NCI-H524 (cell line): ENCODE measurements around the gene DCTN4.
"Not testable (repeated sequence)": the region's sequence is repeated elsewhere in the genome, so short reads cannot be mapped to it uniquely, and the experiment has no call there.

Experiments
- DNase-seq, 2 experiments: peaks; one replicate each; lab custom pipeline; 2025; lab: John Stamatoyannopoulos, UW

The DCTN4 gene

DNA sequence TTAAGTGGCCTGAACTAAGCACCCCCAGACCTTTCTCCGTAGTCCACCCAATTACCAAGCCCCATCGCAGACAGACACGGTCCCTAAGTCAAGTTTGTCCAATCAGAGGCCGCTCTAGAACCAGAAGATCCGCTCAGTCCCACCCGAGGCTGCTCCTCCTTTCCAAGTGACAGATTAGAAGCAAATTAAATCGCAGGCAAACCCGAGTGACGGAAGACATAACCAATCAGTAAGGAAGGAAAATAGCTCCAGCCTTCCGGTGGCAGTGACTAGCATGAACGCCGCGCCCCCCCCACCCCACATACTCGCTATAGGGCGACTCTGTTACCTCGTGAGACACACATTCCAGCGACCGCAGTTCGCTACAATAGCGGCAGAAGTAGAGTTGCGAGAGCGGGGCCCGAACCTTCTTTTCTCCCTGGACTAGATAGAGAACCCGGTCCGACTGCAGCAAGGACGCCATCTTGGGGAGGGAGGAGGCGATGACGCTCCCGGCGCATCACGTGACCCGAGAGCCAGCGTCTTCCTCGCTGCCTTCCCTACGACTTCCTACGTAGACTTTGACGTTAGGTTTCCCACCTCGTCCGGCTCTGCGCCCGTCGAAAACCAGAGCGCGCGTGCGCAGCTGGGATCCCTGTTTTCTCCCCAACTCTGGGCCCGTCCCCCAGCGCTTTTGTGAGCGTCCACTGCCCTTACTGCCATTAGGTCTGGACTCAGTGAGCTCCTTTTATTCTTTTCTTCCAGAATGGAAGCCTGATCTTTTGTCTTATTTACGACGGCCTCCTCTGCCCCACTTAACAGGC is at the start of gene DCTN4:
Gene DCTN4, minus strand, starts transcription at position 487 of the 803 bp plus-strand sequence. Its CDS starts 24 bp downstream, at position 463.
- DNase-seq = peak; percentile 96 to 98

DNA sequence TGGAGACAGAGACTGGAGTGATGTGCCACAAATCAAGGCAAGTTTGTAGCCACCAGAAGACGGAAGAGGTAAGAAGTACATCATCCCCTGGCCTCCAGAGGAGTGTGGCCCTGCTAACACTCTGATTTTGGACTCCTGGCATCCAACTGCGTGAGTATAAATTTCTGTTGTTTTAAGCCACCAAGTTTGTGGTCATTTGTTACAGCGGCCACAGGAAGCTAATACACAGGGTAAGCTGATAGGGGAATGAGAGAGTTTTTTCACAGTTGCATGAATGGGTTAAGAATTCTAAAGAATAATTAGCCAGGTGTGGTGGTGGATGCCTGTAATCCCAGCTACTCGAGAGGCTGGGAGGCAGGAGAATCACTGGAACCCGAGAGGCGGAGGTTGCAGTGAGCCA is 45.6 kb upstream of the DCTN4 start:
- DNase-seq = no peak

DNA sequence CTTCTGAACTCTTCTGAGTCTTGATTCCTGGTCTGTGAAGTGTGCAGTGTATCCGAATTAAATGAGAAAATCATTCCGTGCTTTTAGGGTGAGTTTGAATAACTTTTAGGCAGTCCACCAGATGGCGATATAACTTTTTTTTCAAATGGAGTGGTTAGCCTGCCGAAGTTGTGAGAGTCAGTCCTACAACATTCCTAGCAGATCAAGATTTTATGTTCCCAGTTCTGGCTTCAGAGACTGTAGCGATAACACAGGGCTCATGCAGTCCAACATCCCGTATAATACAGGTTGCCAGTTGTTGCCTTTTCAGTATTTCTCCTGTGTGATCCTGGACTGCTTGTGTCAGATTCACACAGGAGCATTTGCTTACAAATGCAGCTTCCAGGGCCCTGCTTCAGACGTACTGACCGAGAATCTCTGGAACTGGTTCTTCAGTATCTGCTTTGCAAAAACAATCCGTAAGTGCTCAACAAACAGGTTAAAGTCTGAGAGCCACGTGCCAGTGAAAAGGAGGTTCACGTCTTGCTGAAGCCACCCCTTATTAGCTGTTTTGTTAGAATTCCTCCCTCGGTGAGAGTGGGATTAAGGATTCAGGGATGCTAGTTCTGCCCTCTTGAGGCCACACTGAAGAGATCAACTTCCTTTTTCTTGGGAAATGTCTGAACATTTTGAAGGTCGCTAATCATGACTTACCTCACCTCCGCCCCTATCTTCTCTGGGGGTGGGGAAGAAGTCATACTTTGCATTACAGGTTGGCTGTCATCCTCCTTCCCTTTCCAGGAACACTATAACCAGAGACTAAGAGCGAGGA is 42.5 kb upstream of the DCTN4 start:
- DNase-seq = peak; percentile 50 to 68

DNA sequence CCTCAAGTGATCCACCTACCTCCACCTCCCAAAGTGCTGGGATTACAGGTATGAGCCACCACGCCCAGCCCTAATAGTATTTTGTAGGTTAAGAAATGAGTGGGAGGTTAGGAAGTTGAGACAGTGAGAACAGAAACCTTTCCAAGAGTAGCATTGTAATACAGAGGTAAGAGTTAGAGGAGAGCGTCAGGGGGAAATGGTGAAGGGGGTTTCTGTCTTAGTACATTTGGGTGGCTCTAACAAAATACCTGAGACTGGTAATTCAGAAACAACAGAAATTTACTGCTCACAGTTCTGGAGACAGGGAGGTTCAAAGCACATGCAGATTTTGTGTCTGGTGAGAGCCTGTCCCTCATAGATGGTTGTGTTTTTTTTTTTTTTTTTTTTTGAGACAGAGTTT is 38.6 kb upstream of the DCTN4 start:
- DNase-seq = no peak

DNA sequence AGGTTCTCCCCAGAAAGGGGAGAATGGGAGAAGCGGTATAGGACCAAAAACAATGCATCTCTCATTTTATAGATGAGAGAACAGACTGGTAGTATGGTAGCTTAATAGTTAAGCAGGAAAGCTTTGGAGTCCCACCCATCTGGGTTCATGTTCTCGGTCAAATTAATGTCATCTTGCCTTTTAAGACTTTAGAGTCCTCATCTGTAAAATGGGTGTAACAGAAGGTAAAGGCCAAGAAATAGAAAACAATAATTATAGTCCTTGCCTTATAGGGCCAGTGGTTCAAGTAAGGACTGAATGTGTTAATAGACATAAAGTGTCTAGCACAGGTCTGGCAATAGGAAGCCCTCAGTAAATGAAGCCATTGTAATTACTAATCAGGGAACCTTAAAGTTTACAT is 36.1 kb upstream of the DCTN4 start:
- DNase-seq = no peak

DNA sequence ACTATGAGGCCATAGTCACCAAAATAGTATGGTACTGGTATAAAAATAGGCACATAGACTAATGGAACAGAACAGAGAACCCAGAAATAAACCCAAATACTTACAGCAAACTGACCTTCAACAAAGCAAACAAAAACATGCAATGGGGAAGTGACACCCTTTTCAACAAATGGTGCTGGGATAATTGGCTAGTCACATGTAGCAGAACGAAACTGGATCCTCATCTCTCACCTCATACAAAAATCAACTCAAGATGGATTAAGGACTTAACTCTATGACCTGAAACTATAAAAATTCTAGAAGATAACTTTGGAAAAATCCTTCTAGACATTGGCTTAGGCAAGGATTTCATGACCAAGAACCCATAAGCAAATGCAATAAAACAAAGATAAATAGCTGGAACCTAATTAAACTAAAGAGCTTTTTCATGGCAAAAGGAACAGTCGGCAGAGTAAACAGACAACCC is 34.6 kb upstream of the DCTN4 start:
- not testable (repeated sequence) for DNase-seq

DNA sequence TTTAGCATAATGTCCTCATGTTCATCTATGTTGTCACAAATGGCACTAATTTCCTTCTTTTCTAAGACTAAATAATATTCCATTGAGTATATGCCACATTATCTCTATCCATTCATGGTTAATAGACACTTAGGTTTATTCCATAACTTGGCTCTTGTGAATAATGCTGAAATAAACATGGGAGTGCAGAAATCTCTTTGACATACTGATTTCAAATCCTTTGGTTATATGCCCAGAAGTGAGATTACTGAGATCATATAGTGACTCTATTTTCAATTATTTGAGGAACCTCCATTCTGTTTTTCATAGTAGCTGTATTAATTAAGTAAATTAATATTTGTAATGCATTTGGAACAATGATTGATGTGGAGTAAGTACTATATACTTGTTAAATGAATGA is 32.7 kb upstream of the DCTN4 start:
- DNase-seq = no peak

DNA sequence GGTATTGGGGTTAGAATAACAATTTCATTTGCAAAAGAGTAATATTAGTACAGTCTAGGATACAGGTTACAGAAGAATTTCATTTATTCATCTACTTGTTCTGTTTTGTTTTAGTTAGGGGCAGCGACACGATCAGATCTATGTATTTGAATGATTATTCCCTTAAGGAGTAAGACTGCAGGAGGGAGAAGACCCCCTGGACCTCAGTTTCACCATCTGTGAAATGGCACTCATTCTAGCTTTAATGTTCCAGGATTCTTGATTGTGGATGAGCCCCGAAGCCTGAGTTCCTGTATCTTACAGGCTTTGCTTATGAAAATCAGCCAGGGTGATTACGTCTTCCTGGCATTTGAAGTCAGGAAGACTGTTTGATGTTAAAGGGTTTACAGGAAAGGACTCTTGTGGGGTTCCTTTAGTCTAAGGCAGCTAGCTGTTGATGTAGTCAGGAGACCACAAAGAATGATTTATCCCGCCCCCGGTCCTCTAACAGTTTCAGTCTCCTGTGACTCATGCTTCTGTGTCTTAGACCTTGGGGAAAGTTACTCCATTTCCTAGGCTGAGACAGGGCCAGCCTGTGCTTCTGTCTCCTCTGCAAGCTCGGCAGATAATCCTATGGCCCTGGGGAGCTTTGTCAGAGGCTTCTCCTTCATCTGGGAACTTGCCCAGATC is 31.3 kb upstream of the DCTN4 start:
- DNase-seq = peak; percentile 4 to 34

DNA sequence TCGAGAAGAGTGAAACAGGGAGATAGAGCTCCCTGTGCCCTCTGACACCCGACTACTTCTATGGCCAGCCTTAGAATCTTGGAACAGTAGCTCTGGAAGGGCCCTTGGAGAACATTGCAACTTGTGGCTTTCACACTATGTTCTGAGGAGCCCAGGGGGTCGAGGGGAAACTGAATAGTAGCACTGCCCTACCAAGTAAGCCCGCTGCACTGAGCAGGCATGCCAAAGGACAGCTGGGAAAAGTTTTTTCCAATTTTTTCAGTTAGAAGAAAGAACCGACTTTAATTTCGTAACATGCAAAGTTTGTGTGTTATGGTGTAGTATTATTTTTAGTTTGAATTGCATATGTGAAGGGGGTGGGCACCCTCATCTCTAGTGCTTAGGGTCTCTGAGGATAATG is 30.6 kb upstream of the DCTN4 start:
- no peak for DNase-seq

DNA sequence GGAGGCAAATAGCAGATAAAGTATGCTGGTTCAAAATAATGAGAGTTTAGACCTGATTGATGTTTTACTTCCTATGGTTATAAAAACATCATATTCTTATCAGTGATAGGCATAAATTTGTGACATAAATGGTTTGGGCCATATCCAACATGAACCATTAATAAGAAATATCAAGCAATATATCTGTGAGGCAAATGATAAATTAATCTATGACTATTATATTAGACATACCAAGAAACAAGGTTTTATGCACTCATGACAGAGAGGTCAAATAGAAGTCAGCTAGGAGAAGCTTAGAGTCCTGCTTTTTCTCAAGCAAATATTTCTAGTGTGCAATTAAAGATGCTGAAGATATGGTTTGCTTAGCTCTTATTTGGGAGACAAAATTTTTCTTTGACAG is 30.2 kb upstream of the DCTN4 start:
- DNase-seq = no peak

DNA sequence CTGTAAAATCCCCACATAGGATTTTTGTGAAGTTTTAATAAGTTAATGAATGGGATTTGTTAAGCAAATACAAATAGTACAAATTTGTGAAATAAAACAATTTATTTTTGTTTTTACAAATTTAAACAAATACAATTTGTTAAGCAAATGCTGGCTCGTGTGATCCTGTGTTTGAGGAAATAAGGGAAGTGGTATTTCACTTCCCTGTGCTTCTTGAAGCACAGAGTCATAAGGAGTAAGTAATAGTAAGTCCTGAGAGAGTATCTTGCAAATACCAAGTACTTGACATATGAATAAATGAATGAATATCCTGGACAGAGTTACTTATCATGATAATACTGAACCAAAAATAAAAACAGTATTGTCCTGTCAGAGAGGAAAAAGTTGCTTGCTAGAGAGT is 28.8 kb upstream of the DCTN4 start:
- DNase-seq = no peak

DNA sequence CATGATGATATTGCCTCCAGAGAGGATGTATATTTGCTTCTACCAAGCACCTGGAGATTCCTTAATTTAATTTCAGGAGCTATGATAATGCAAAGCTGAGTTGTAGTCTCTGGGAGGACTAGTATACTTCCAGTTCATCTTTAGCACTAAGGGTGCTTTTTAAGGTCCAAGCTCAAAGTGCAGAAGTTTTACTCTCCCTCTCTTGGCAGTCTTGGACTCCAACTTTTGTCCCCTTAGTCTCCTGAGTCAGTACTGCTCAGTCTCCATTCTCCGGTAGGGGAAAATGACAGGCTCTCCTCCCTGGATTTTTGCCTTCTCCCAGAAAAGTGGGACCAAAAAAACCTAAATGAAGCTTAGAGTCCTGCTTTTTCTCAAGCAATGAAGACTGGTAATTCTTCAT is 28.1 kb upstream of the DCTN4 start:
- no peak for DNase-seq

DNA sequence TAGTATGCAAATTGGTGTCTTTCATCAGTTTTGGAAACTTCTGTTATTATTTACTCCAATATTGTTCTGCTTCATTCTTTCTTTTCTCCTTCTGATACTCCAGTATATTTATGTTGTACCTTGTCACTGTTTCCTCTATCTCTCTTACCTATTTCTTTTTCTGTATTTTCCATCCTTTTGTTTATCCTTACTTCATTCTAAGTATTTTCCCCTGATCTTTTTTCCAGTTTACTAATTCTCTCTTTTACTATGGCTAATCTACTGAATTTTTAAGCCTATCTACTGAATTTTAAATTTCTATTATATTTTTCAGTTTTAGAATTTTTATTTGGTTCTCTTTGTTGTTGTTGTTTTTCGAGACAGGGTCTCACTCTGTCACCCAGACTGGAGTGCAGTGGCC is 27.1 kb upstream of the DCTN4 start:
- DNase-seq = no peak

DNA sequence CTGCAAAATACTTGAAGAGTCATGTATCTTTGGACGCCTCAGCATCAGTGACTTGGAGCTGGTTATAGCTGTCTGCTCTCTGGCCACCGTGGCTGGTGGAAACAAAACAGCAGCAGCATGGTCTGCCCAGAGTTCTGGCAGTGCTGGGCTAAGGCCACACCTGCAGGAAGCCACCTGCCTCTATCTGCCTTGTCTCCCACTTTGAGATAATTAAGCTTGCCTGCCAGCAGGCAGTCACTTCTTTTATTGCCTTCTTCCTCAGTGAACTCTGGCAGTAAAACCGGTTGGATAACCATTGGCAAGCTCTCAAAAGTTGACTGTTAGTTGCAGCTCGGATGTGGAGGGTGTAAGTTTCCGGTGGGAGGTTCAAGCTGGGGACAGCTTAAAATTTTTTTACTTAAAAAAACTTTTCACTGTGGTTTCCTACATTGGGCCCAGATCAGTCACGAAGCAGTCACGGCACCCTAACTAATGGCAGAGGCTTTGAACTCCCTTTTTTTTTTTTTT is 24.7 kb upstream of the DCTN4 start:
- no peak for DNase-seq

DNA sequence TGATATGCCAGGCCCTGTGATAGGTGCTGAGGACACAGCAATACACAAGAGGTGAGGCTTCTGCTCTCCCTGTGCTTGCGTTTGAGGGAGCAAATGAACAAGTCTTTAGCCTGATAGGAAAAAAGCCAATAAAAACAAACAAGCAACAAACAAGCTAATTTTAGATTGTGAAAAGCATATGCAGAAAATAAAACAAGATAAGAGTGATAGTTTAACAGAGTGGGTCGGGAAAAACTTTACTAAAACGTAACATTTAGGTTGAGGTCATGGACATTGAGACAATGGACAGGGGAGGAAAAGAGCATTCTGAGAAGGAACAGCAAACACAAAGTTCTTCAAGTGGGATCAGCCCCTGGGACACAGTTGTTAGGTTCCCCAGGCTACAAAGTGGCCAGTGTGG is 24.0 kb upstream of the DCTN4 start:
- no peak for DNase-seq

DNA sequence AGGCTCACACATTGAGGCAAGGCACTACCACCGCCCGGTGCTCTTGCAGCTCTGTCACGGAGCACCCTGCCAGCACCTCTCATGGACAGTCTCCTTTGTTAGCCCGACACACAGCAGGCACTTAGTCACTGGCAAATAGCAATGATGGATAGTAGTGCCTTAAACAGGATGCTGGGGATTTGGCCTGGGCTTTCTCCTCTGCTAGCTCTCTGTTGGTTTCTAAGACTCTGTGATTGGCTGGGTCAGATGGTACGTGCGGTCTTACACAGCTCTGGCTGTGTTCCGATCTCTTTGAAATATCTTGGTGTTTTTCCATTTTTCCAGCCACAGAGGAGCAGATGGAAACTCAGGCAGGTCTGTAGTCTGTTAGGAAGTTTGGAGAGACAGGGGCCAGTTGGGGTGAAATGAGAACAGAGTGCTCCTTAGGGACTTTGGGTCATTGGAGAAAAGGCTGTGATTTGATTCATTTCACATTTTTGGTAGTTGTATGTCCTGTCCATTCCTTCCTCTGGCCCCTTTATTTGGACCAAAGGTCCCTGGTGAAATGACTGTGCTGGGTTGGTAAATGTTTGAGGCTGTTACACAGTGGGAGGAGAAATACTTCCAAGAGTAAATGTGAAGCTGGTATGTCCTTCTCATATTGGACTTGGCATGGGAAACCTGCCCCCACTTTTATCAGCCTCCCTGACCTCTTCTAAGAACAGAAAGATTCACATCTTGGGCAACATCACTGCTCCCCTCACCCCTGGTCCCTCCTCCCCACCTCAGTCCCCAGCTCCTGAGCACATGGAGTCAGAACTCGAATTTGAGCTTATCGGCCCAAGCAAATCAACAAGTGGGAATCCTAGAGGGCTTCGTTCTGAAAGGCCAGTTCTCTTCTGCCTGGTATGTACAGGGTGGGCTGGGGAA is 23.1 kb upstream of the DCTN4 start:
- no peak for DNase-seq

DNA sequence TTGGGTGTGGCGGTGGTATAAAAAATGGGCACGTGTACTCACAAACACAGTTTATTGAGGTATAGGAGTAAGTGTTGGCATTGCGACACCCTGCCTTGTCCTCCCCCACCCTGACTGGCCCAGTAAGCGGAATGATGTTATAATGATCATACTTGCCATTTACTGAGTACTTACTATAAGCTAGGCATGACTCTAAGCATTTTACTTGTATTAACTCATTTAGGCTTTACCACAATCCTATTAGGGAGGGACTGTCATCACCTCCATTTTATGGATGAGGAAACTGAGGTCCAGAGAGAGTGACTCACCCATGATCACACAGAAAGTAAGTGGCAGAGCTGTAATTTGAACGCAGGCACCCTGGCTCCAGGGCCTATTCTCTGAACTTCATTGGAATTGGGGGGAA is 22.0 kb upstream of the DCTN4 start:
- no peak for DNase-seq

DNA sequence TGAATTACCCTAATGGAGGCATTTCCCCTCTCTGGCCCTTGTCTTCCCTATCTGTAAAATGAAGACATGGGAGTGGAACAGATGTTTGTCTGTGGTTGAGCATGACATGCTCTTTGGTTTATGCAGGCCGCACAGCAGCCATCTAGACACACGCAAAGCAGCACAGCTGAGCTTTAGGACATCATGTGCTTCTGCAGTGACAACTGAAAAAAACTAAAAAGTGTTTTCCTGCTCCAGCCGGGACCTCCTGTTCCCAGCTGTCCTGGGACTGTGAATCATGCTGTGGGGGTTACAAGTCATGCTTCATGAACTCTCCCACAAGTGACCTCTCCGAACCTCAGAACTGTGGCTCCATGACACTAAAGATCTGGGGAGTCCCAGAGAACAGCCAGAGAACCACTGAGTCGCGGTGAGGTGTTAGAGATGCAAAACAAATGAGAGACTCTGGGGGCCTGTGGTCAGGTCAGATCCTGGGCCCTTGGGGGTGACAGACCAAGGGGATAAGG is 21.4 kb upstream of the DCTN4 start:
- DNase-seq = no peak

DNA sequence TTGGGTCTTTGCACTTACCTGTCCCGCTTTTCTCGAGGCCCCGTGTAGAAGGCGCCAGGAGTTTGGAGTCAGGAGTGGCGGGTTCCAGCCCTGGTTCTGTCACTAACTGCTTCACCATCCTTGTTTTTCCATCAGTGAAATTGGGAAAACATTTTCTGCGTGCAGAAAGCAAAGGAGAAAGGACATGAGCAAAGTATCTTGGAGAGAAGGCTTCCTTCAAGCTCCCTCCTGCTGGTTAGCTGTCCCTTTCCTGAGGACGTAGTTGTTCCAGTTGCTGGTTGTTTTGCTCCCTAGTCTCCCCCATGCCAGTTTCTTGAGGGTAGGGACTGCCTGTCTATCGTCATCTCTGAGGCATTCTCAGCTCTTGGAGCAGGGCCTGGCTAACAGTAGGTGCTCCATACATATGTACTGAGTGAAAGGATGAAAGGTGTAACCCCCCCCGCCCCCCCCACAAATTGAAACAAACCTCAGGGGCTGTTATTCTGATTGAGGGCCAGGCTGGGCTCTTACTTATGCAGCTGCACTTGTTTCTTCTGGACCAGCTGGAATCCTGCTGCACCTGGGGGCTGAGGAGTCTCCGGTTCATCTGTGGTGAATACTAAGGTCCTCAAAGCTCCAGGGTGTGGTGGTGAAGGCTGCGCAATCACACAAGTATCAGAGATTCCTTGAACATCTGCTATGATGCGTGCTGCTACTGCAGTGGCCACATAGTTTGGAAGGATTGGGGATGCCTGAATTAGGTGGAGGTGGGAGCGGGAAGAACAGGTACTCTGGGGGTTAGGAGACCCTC is 20.8 kb upstream of the DCTN4 start:
- no peak for DNase-seq
